ENCODE results near the gene NCDN.

Gene NCDN

DNA sequence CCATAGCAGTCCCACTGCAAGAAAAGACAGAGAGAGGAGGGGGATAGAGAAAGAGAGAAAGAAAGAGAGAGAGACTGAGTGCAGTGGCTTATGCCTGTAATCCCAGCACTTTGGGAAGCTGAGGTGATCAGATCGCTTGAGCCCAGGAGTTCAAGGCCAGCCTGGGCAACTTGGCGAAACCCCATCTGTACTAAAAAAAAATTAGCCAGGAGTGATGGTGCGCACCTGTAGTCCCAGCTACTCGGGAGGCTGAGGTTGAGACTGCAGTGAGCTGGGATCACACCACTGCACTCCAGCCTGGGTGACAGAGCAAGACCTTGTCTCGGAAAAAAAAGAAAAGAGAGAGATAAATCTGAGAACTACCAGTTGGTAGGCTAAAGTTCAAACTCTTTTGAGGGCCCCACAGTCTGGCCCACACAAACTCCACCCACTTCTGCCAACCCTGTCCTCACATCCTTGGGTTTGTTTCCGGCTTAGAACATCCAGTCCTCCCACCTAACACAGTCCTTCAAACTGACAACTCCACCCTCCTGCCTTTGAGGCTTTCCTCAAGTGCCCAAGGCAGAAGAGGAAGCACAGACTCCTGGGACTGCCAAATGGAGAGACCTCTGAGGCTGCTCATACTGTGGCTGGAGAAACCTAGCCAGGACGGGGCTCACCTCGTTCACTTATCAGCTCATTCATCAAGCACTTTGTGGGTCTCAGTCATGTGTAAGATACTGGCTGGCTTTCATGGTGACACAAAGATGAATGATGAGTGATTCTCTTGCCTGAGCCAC, 35.6 kb downstream of the NCDN start:
- no peak for DNase-seq

DNA sequence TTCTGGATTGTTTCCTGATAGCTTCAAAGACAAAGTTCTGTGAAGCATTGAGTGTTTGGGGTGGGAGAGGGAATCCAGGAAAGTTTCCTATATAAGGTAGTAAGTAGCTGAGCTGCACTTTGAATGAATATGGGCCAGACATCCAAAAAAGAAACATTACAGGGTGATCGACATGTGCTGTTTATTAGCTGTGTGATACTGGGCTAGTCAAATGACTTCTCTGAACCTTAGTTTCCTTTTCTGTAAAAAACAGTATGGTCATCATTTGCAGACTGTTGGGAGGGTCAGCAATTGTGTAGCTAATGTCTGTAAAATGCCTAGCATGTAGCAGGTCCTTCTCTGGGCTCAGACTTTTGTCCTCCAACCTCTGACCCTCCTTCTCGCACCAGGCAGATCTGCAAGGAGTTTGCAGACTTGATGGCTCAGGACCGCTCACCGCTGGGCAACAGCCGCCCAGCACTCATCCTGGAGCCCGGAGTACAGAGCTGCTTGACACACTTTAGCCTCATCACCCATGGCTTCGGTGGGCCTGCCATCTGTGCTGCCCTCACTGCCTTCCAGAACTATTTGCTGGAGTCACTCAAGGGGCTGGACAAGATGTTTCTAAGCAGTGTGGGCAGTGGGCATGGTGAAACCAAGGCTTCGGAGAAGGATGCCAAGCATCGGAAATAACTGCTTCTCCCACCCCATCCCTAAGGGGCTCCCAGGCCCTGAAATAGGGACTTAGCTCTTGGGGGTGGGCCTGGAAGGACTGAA, 36.6 kb downstream of the NCDN start:
- DNase-seq, result no peak

- no peak for DNase-seq
Measured at GRCh38 chr1:35595684-35596083, 38.1 kb downstream of the NCDN start.

- no peak for DNase-seq
Measured at GRCh38 chr1:35597870-35598269, 40.3 kb downstream of the NCDN start.

DNA sequence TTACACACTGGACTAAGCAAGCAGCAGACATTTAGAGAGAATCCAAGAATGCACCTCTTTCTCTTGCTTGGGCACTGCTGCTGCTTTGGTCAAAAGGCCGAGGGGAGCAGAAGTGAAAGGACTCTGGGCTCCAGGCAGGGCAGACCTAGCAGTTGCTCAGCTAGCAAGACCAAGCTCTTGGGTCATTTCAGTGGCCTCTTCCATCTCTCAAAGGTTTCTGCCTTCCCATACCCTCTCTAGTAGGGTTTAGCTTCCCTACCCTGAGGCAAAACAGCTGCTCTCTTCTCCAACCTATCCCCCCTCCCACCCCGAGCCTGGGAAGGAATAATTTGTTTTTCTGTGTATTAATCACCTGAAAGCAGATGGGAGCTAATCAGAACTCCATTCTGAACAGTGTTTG, 41.3 kb downstream of the NCDN start:
- no peak for DNase-seq

GRCh38 chr1:35599411-35599810, 41.8 kb downstream of the NCDN start:
- DNase-seq, result no peak

- no peak for DNase-seq
Measured at GRCh38 chr1:35600593-35600992, 43.0 kb downstream of the NCDN start.

DNA sequence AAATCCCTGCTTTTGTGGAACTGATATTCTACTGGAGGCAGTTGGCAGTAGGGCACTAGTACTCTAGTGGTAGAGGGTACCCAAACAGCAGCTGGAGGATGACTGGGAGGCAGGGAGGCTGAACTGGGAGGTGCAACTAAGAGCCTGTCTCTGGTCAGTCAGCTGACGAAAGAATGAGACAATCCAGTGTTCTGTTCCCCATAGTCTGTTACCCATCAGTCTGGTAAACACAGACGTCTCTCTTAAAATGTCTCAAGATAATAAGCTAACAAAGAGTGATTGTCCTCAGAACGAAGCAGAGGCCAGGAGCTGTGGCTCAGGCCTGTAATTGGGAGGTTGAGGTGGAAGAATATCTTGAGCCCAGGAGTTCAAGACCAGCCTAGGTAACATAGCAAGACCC, 45.9 kb downstream of the NCDN start:
- DNase-seq, result no peak

DNA sequence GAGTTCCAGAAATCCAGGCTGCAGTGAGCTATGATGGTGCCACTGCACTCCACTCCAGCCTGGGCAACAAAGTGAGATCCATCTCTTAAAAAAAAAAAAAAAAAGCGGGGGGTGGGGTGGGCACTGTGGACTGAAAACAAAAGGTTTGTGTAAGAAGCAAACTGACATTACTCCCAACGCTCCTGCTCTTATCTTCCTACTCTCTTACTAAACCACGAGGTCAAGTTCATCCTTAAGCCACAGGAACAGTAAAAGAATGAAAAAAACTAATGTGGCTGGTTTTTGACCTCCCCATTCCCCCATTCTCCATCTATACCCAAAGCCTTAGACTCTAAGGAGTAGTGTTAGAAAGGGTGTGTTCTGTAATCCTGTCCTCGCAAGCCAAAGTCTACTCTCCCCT, 46.3 kb downstream of the NCDN start:
- DNase-seq, result no peak

GRCh38 chr1:35605071-35605866, 47.7 kb downstream of the NCDN start:
- DNase-seq, result no peak

DNA sequence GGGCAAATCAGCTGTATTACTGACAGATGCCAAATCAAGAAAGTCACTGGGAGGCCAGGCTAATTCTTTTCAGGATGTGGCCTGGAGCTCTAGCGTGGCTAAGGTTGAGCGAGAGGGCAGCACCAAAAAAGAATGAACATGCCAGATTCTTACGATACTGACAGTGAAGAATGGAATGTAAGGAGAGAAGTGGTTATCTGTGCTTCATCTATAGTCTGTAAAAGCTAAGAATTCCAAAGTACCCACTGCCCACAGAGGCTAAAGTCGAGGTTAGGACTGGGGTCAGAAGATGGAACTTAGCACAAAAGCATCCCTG, 48.2 kb downstream of the NCDN start:
- DNase-seq, result no peak

GRCh38 chr1:35611655-35612054, 54.1 kb downstream of the NCDN start:
- no peak for DNase-seq

GRCh38 chr1:35615440-35615839, 57.8 kb downstream of the NCDN start:
- no peak for DNase-seq

Measured in activated CD4-positive, alpha-beta T cell treated with anti-CD3 and anti-CD28 coated beads, Interleukin-2, amount 50 U/mL, for 48 hours (primary cell).